Activated naive CD8-positive, alpha-beta T cell treated with anti-CD3 and anti-CD28 coated beads for 36 hours (primary cell): ENCODE data around the gene TUBA3E. TPM values are rescaled to one million over a fixed set of nuclear protein-coding genes. Genes with fewer than 3 reads are reported as not detected.
A peak's percentile ranks its signal among the peaks of the same experiment; 100 is the strongest.
"Not testable (repeated sequence)": the region's sequence is repeated elsewhere in the genome, so short reads cannot be mapped to it uniquely, and the experiment has no call there.

Experiments used
- DNase-seq: peaks from one replicate; pipeline ENCODE4 v3.0.0; 2021
- H3K27ac Mint-ChIP-seq: one replicate; pipeline ENCODE4 v1.8.0; 2022; ENCODE audit warnings: mild to moderate bottlenecking, moderate library complexity, mixed read lengths
- H3K27me3 Mint-ChIP-seq: one replicate; pipeline ENCODE4 v1.8.0; 2022; ENCODE audit warnings: mild to moderate bottlenecking, mixed read lengths
- H3K36me3 Mint-ChIP-seq: one replicate; pipeline ENCODE4 v1.8.0; 2021; ENCODE audit warnings: mild to moderate bottlenecking, mixed read lengths
- H3K4me1 Mint-ChIP-seq: one replicate; pipeline ENCODE4 v1.8.0; 2021; ENCODE audit warnings: mixed read lengths
- H3K4me3 Mint-ChIP-seq: one replicate; pipeline ENCODE4 v1.8.0; 2022; ENCODE audit warnings: mild to moderate bottlenecking, moderate library complexity, mixed read lengths
- H3K9me3 Mint-ChIP-seq: one replicate; pipeline ENCODE4 v1.8.0; 2022; ENCODE audit warnings: mixed read lengths
- total RNA-seq, 2 experiments: library from RNA; stranded (reverse); gene quantifications; one replicate each; pipeline ENCODE4 v1.2.3, GENCODE V29; 2021

Gene TUBA3E
- total RNA-seq: not detected

DNA sequence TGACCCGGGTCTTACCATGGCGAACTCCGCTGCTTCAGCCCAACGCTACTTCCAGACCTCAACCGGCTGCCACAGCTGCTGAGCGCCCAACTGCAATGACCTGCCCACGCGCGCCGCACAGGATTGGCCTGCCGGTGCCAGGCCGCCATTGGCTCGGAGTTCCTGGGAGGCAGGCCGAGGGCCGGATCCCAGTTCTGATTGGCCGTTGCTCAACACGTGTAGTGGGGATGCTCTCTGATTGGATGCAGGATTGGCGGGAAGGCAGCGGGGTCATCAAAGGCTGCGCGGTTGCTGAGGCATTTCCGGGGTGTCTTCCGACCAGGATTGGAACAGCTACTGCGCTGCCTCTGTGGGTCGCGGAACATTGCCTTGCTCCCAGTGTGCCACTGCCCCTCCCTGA is at the start of gene TUBA3E:
TUBA3E (minus strand) TSS at position 97 of the 400 bp plus-strand sequence; CDS start at position 18, 79 bp downstream.
- no peaks in the 10 kb centered on the region for H3K27me3 Mint-ChIP-seq
- H3K4me1 Mint-ChIP-seq: no peaks in the 10 kb centered on the region
- no peak for DNase-seq
- no peak within 1 kb of the TSS for H3K27ac Mint-ChIP-seq
- no peaks in the 10 kb centered on the region for H3K9me3 Mint-ChIP-seq
- no peak within 1 kb of the TSS for H3K4me3 Mint-ChIP-seq
- no peaks in the 10 kb centered on the region for H3K36me3 Mint-ChIP-seq

DNA sequence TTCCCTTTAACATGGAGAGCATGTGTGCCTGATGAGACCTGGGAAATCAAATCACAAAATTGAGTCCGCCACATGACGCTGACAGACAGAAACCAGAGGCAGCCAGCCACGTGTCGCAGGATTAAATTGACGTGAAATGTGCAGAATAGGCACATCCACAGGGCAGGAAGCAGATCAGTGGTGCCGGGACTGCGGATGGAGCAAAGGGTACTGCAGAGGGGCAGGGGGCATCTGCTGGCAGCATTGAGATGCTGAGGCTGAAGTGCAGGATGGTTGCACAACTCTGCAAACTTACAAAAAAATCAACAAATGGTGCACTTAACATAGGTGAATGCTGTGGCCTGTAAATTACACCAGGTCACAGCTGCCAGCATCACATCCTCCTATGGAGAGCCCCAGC is 48.2 kb upstream of the TUBA3E start:
- Mint-ChIP-seq H3K4me1 (no peaks in the 10 kb centered on the region), H3K27ac (no peak overlapping the region), H3K4me3 (no peak overlapping the region), H3K27me3 (peaks cover 42% of the 10 kb centered on the region), H3K9me3 (peaks cover 2% of the 10 kb centered on the region), H3K36me3 (no peaks in the 10 kb centered on the region)
- no peak for DNase-seq

DNA sequence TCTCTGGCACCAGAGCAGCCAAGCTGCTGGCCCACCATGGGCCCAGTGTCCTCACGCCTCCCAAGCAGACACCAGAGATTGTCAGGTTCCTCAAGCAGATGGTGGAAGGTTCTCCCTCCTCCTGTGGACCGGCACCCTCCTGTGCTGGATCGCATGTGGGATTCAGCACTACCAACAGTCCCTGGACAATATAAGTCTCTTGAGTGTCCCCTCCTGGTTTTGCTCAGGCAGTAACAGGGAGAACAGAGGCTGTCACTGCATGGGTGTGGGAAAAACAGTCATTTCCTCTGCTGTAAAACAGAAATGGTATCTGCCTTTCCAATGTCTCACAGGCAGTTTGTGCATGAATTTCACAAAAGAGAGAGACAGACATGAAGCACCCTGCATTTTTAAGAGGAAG is 47.7 kb upstream of the TUBA3E start:
- DNase-seq: no peak
- peaks cover 2% of the 10 kb centered on the region for H3K9me3 Mint-ChIP-seq
- no peaks in the 10 kb centered on the region for H3K4me1 Mint-ChIP-seq
- H3K4me3 Mint-ChIP-seq: no peak overlapping the region
- H3K36me3 Mint-ChIP-seq: no peaks in the 10 kb centered on the region
- H3K27ac Mint-ChIP-seq: no peak overlapping the region
- H3K27me3 Mint-ChIP-seq: peaks cover 38% of the 10 kb centered on the region

- no peak for DNase-seq
- H3K4me1 Mint-ChIP-seq: no peaks in the 10 kb centered on the region
- H3K36me3 Mint-ChIP-seq: no peaks in the 10 kb centered on the region
- no peak overlapping the region for H3K4me3 Mint-ChIP-seq
- H3K27me3 Mint-ChIP-seq: peaks cover 17% of the 10 kb centered on the region
- peaks cover 2% of the 10 kb centered on the region for H3K9me3 Mint-ChIP-seq
- H3K27ac Mint-ChIP-seq: no peak overlapping the region
These were observed 45.1 kb upstream of the TUBA3E start for GRCh38 chr2:130243359-130243758.

GRCh38 chr2:130241041-130241707 is 42.9 kb upstream of the TUBA3E start:
- H3K27me3 Mint-ChIP-seq: peaks cover 17% of the 10 kb centered on the region
- no peak for DNase-seq
- H3K36me3 Mint-ChIP-seq: no peaks in the 10 kb centered on the region
- no peaks in the 10 kb centered on the region for H3K4me1 Mint-ChIP-seq
- no peak overlapping the region for H3K4me3 Mint-ChIP-seq
- H3K9me3 Mint-ChIP-seq: peaks cover 2% of the 10 kb centered on the region
- no peak overlapping the region for H3K27ac Mint-ChIP-seq

DNA sequence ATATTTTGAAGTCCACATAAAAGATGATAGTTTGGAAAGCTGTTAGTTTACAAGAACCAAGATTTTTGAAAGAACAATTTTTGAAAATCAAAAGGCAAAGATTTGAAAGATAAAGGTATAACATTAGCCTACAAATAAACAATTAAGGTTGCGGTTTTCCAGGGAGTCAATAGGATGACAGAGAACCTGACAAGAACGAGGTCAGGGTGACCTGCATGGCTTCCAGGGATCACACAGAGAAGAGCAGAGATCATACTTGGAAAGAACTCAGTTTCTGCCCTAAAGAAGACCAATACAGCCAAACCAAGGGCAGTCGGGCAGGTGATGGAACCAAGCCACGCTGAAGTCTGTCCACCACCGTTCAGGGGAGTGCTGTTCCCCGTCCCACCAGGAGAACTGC is 41.3 kb upstream of the TUBA3E start:
- H3K27me3 Mint-ChIP-seq: peaks cover 12% of the 10 kb centered on the region
- not testable (repeated sequence) for H3K4me1 Mint-ChIP-seq, H3K4me3 Mint-ChIP-seq

GRCh38 chr2:130233066-130233465 is 34.8 kb upstream of the TUBA3E start:
- not testable (repeated sequence) for DNase-seq, H3K4me3 Mint-ChIP-seq, H3K36me3 Mint-ChIP-seq, H3K27ac Mint-ChIP-seq, H3K4me1 Mint-ChIP-seq, H3K9me3 Mint-ChIP-seq
- H3K27me3 Mint-ChIP-seq: peaks cover 16% of the 10 kb centered on the region

More for the DNA sequence above, 41.3 kb upstream of the TUBA3E start:
- not testable (repeated sequence) for H3K36me3 Mint-ChIP-seq, H3K9me3 Mint-ChIP-seq, H3K27ac Mint-ChIP-seq, DNase-seq

- peaks cover 2% of the 10 kb centered on the region for H3K36me3 Mint-ChIP-seq
- H3K4me1 Mint-ChIP-seq: no peaks in the 10 kb centered on the region
- no peak overlapping the region for H3K27ac Mint-ChIP-seq
- no peak for DNase-seq
- H3K27me3 Mint-ChIP-seq: peaks cover 15% of the 10 kb centered on the region
- H3K9me3 Mint-ChIP-seq: no peaks in the 10 kb centered on the region
- H3K4me3 Mint-ChIP-seq: no peak overlapping the region
These were observed 33.4 kb upstream of the TUBA3E start for GRCh38 chr2:130231656-130232055.

GRCh38 chr2:130230907-130231306 is 32.7 kb upstream of the TUBA3E start:
- H3K27ac Mint-ChIP-seq, H3K36me3 Mint-ChIP-seq, DNase-seq, H3K9me3 Mint-ChIP-seq, H3K4me3 Mint-ChIP-seq, H3K4me1 Mint-ChIP-seq: not testable (repeated sequence)
- H3K27me3 Mint-ChIP-seq: peaks cover 12% of the 10 kb centered on the region

GRCh38 chr2:130230376-130230775 is 32.1 kb upstream of the TUBA3E start:
- peaks cover 12% of the 10 kb centered on the region for H3K27me3 Mint-ChIP-seq
- not testable (repeated sequence) for DNase-seq, H3K9me3 Mint-ChIP-seq, H3K27ac Mint-ChIP-seq, H3K4me3 Mint-ChIP-seq, H3K36me3 Mint-ChIP-seq, H3K4me1 Mint-ChIP-seq

DNA sequence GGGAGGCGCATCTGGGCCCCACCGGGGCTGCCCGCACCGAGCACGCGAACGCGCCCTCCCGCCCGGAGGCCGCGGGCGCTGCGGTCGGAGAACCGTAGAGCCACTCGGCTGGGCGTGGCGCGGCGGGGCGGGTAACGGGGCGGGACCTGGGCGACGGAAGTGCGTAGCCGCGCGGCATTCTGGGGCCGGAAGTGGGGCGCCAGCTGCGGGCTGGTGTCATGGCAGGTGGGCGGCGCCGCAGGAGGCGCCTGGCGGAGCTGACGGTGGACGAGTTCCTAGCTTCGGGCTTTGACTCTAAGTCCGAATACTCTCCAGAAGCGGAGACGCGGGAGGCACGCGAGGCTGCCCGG is 30.9 kb upstream of the TUBA3E start:
- not testable (repeated sequence) for H3K4me3 Mint-ChIP-seq, H3K36me3 Mint-ChIP-seq, H3K4me1 Mint-ChIP-seq, H3K27me3 Mint-ChIP-seq, H3K27ac Mint-ChIP-seq, H3K9me3 Mint-ChIP-seq
- DNase-seq: peak; percentile 47

DNA sequence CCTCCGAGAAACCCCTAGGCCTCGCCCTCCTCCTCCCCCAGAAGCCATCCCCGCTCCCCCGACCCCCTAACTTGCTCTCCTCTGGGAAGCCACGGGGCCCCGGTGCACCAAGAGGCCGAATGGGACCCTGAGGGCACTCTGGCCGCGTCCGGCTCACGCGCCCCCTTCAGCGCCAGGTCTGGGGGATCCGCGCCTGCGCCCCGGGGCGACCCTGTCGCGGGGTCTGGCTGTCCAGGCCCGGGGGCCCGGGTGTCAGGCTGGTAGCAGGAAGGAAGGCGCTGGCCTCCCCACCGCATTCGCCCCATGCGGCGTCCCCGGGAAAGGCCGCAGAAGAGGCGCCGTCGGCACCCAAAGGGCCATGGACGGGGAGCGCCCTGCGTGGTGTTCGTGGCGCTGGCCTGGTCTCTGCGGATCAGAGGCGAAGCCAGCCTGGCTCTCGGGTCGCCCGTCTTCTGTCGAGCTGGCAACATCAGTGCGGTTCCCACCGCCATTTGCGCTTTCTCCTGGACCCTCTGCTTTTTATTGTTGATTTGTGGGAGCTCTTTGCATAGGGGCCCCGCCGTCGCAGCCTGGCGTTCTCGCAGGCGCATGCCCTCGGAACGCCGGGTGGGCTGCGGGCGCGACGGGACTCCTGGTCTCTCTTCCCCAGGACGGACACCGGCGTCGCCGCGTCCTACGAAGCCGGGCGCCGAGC is 30.4 kb upstream of the TUBA3E start:
- not testable (repeated sequence) for H3K4me1 Mint-ChIP-seq, DNase-seq, H3K36me3 Mint-ChIP-seq, H3K27me3 Mint-ChIP-seq, H3K4me3 Mint-ChIP-seq, H3K9me3 Mint-ChIP-seq, H3K27ac Mint-ChIP-seq

- not testable (repeated sequence) for H3K4me3 Mint-ChIP-seq, H3K27me3 Mint-ChIP-seq, H3K9me3 Mint-ChIP-seq, H3K36me3 Mint-ChIP-seq, H3K4me1 Mint-ChIP-seq, DNase-seq, H3K27ac Mint-ChIP-seq
These were observed 29.8 kb upstream of the TUBA3E start for GRCh38 chr2:130228005-130228404.

DNA sequence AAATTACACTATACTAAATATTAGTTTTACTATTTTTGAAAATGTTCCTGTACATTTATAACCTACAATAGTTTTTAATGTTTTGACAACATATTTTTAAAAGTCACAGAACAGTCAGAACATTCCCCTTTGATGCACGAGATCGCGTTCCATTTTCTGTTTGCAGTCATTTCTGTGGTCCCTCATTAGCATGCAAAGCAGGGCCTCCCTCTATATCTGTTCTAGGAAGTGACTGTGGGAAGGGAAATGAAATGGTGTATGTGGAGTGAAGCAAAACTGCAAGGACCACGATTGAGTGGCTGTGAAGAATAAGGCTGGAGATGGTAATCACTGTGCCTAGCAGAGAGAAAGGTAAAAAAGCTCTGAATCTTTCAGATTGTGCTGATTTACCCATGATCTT is 24.3 kb upstream of the TUBA3E start:
- H3K4me3 Mint-ChIP-seq: not testable (repeated sequence)

GRCh38 chr2:130220505-130220904 is 22.3 kb upstream of the TUBA3E start:
- peaks cover 21% of the 10 kb centered on the region for H3K27me3 Mint-ChIP-seq
- not testable (repeated sequence) for H3K9me3 Mint-ChIP-seq, DNase-seq, H3K36me3 Mint-ChIP-seq, H3K4me3 Mint-ChIP-seq, H3K4me1 Mint-ChIP-seq, H3K27ac Mint-ChIP-seq

More for the DNA sequence above, 24.3 kb upstream of the TUBA3E start:
- not testable (repeated sequence) for H3K4me1 Mint-ChIP-seq, H3K36me3 Mint-ChIP-seq, DNase-seq, H3K27ac Mint-ChIP-seq, H3K9me3 Mint-ChIP-seq
- H3K27me3 Mint-ChIP-seq: peaks cover 13% of the 10 kb centered on the region

GRCh38 chr2:130219147-130219546 is 20.9 kb upstream of the TUBA3E start:
- H3K4me3 Mint-ChIP-seq, H3K27ac Mint-ChIP-seq, H3K9me3 Mint-ChIP-seq, DNase-seq, H3K4me1 Mint-ChIP-seq, H3K36me3 Mint-ChIP-seq: not testable (repeated sequence)
- H3K27me3 Mint-ChIP-seq: peaks cover 24% of the 10 kb centered on the region
